Measurements from ENCODE around the gene VWC2L.

The VWC2L gene

GRCh38 chr2:214542295-214542694 is 131.4 kb downstream of the VWC2L start:
- DNase-seq (ENCODE audit: low spot score) = no peak

DNA sequence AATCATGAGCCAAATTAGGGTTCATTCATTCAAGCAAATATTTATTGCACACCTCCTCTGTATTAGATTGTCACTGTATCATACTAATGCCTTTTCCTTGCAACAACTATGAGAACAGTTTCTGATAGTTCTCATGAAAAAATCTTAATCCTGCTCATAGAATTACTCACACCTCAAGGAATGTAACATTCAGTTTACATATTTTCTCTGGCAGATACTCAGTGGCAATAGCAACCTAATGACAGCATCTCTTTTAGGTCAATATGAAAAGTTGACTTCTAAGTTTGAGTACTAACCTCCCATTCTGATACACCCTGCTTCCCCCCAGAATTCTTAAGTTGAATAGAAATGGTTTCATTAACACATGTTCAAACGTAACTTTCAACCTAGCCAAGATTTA is 132.0 kb downstream of the VWC2L start:
- no peak for DNase-seq (ENCODE audit: low spot score)

GRCh38 chr2:214543386-214543955 is 132.6 kb downstream of the VWC2L start:
- DNase-seq (ENCODE audit: low spot score) = no peak

- no peak for DNase-seq (ENCODE audit: low spot score)
These were observed 135.2 kb downstream of the VWC2L start for GRCh38 chr2:214545898-214546542.

DNA sequence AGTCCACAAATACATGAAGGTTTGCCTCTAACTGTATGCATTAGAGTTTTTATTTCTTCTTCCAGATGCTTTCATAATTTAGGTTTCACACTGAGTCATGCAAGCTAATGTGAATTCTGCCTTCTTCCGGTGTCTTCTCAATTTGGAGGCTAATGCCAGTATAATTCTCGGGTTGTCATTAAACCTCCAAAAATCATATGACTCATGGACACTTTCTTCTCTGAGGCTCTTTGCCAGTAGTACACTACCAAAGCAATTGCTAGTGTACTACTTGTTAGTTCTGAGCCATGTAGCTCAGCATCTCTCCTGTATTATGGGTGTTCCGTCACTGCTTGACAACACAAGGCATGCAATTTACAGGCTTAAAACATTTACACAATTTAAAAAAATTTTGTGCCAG is 137.1 kb downstream of the VWC2L start:
- no peak for DNase-seq (ENCODE audit: low spot score)

DNA sequence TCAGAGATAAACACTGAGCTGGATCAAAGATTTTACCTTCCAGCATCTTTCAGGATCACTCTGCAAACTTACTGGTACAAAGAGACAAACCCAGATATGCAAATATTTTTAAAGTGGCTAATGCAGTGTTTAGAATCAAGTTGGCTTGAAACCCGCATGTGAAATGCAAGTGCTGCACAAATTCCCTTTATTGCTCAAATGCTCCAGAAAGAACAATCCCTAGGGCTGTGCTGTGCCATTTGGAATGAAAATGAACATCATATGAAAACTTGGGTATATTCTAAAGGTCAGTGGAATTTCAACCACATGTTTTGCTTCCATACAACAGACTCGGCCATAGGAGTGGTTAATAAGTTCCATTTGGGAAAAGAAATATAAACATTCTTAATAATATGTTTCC is 139.1 kb downstream of the VWC2L start:
- DNase-seq (ENCODE audit: low spot score) = no peak

GRCh38 chr2:214550786-214551185 is 139.9 kb downstream of the VWC2L start:
- DNase-seq (ENCODE audit: low spot score) = no peak

GRCh38 chr2:214557884-214558283 is 147.0 kb downstream of the VWC2L start:
- DNase-seq (ENCODE audit: low spot score) = no peak

DNA sequence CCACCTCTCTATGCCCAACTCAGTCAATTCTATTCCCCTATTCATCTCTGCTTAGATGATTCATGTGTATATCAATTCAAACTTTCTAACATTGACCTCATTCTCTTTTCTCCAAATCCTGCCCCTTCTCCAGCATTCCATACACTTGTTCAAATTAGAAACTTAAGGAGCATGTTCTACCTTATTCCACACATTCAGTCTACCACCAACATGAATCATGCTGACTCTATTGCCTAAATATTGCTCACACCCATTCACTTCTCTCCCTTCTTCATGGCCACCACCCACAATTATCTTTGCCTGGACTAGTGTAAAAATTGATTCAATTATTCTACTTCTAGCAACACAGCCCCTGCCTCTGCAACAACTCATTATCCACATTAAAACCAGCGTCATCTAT is 147.5 kb downstream of the VWC2L start:
- DNase-seq (ENCODE audit: low spot score) = no peak

- DNase-seq (ENCODE audit: low spot score) = no peak
These were observed 149.3 kb downstream of the VWC2L start for GRCh38 chr2:214560176-214560575.

GRCh38 chr2:214560618-214561190 is 149.8 kb downstream of the VWC2L start:
- DNase-seq (ENCODE audit: low spot score) = no peak

DNA sequence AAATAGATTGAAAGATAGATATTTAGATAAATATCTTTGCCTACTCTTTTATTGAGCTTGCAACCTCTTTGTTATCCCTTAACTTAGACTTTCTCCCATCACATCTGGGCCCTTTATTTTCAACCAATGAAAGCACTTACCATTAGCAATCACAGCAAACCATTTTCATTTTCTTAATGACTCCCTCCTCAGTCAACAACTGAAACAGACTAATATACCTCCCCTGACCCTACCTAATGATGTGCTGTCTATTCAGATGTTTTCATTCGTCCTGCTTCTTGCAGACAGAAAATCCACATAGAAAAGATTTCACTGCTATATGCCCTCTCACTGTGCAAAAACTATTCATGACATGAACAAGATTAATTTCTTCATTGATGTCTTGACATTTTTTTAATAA is 154.4 kb downstream of the VWC2L start:
- no peak for DNase-seq (ENCODE audit: low spot score)

DNA sequence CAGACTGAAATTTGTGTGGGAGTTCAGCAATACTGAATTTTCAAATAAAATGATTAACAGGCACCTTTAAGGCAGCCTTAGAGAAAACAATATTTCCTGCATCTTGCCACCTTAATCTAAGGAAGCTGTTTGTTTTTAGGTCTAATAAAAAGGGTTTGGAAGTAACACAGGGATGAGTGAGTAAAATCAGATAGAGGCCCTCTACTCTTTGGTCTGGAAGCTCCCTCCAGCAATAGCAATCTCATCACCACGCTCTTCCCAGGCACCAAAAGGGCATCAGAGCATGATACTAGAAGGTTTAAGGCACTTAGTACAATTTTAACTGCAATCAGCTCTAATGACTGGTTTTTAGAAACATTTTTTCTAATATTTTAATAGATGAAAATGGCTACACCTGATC is 155.6 kb downstream of the VWC2L start:
- no peak for DNase-seq (ENCODE audit: low spot score)

- no peak for DNase-seq (ENCODE audit: low spot score)
These were observed 158.7 kb downstream of the VWC2L start for GRCh38 chr2:214569419-214570035.

GRCh38 chr2:214574084-214574781 is 163.4 kb downstream of the VWC2L start:
- no peak for DNase-seq (ENCODE audit: low spot score)

DNA sequence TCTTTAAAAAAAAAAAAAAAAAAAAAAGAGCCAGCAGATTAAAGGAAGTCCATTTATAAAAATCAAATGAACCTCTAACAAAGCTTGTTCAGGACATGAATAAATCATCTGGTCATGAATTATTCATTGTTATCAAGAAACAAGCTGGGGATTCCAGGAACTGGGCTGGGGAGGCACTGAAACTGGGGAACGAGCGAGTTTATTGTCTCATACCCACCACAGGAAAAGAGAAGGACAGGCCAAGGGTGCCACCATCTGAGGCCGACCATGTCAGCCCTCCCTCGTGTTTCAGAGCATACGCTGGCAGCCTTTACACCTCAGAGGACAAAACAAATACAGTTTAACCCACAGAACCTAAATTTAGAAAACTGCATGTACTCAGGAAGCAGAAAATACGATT is 164.2 kb downstream of the VWC2L start:
- DNase-seq (ENCODE audit: low spot score) = no peak

GRCh38 chr2:214575465-214575864 is 164.6 kb downstream of the VWC2L start:
- DNase-seq (ENCODE audit: low spot score) = no peak

DNA sequence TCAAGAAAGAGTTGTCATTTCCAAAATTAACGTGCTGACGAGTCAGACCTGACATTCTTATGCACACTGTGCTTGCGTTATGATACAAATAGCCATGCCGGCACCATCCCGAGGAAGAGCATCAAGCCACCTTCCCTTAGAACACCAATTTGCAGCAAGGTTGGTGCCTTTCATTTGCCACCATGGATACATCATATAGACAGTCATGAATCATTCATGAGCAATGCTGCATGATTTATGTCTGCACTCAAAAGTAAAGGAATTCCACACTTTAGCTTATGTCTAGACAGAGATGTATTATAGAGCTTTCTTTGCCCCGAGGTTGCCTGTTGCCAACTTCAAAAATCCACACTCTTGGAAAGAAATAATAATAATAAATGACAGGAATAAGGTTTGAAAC is 166.9 kb downstream of the VWC2L start:
- no peak for DNase-seq (ENCODE audit: low spot score)

DNA sequence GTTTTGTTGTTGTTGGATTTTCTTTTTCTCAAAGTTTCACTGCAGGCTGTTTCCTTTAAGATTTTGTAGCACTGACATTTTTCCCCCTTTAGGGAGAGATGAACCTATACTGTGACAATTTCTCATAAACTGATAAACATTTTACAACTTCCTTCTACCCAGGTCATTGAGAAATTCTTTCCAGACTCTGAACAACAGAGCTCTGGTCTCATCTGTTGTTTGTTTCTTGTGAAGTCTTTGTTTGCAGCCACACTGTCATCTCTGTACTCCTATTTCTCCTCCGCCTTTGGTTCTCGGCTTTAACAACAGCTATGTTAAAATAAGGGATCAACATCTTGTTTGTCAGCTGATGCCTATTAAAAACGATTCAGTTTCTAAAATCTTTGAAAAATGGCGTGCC is 167.6 kb downstream of the VWC2L start:
- DNase-seq (ENCODE audit: low spot score) = no peak

- DNase-seq (ENCODE audit: low spot score) = no peak
These were observed 168.2 kb downstream of the VWC2L start for GRCh38 chr2:214579035-214579434.

DNA sequence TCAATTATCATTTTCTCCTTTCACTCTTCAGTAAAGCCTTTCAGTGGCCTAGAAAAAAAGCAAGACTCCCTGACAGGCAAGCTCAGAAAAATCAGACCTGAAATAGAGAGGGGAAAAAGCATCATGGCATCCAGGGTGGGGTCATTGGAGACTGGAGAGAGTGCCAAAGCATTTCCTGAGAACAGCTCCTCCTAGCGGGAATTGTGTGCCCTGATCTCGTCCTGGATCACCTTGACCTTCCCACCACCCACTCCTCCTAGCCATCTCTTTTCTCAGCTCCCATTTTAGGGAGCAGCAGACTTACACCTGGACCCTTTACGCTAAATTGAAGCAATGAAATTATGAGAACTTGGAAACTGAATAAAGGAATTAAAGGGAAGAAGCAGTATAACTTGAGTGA is 176.6 kb downstream of the VWC2L start:
- no peak for DNase-seq (ENCODE audit: low spot score)

DNA sequence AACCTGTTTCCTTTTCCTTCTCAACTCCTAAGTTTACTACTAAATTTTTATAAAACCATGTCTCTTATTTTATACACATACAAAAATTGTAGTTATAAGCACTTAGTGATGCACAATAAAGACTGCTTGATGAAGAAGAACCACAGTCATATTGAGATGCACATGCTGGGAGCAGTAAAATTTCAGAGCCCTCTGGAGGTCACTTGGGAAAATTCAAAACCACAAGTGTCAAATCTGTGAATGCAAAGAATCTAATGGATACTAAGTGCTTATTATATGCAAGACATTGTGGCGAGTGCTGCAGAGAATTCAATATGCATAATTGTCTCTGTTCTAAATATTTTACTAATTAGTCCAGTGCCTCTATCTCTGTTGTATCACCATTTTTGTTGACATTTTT is 180.5 kb downstream of the VWC2L start:
- no peak for DNase-seq (ENCODE audit: low spot score)

DNA sequence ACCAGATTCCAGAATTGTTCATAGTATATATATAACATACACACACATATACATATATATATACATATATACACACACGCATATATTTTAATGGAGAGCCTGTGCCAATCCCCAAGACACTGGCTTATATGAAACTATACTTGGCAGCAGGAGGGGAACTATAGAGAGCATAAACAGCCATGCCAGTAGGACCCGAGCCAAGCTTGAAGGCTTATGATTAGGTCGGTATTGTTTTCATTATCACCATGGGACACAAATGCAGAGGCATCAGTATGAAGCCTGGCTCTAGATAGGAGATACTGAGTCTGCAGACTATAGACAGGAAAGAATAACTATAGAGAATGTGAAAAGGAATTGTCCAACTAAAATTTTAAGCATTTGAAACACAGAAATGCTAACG is 181.2 kb downstream of the VWC2L start:
- no peak for DNase-seq (ENCODE audit: low spot score)

Measured in CD4-positive, alpha-beta T cell treated with Interleukin-15 for 4 hours (primary cell).